GM19043 (cell line): Measurements from ENCODE around the gene GRAP.

ENCODE experiments used
- ATAC-seq: cut with Tn5 transposase; IDR thresholded peaks from one replicate; pipeline ENCODE4 v1.9.1; 2021; ENCODE audit warnings: low read depth; ENCODE audit not compliant: unreplicated experiment

Gene GRAP

GRCh38 chr17:19019041-19019941 is 27.5 kb downstream of the GRAP start:
- ATAC-seq, result no peak

GRCh38 chr17:19018600-19018950 is 28.2 kb downstream of the GRAP start:
- ATAC-seq, result no peak

- ATAC-seq, result no peak
Observed at GRCh38 chr17:19017804-19018599, 28.8 kb downstream of the GRAP start.

- no peak for ATAC-seq
Observed at GRCh38 chr17:19017401-19017800, 29.4 kb downstream of the GRAP start.

GRCh38 chr17:19016881-19017280 is 29.9 kb downstream of the GRAP start:
- no peak for ATAC-seq

GRCh38 chr17:19016297-19016696 is 30.5 kb downstream of the GRAP start:
- no peak for ATAC-seq

GRCh38 chr17:19015428-19015827 is 31.3 kb downstream of the GRAP start:
- no peak for ATAC-seq

- no peak for ATAC-seq
Observed at GRCh38 chr17:19014628-19015215, 32.0 kb downstream of the GRAP start.

- ATAC-seq, result no peak
Observed at GRCh38 chr17:19013806-19014627, 32.7 kb downstream of the GRAP start.

GRCh38 chr17:19013226-19013625 is 33.5 kb downstream of the GRAP start:
- ATAC-seq, result no peak

GRCh38 chr17:19012171-19013080 is 34.3 kb downstream of the GRAP start:
- no peak for ATAC-seq

GRCh38 chr17:19011581-19011980 is 35.2 kb downstream of the GRAP start:
- no peak for ATAC-seq

- ATAC-seq, result no peak
Observed at GRCh38 chr17:19010729-19011505, 35.8 kb downstream of the GRAP start.

GRCh38 chr17:19009970-19010369 is 36.8 kb downstream of the GRAP start:
- ATAC-seq, result no peak

GRCh38 chr17:19006698-19007097 is 40.1 kb downstream of the GRAP start:
- no peak for ATAC-seq

- ATAC-seq, result no peak
Observed at GRCh38 chr17:19005789-19006430, 40.8 kb downstream of the GRAP start.

GRCh38 chr17:19005137-19005773 is 41.5 kb downstream of the GRAP start:
- ATAC-seq, result no peak
